SJCRH30 (cell line): ENCODE data around the gene ACBD6. TPM values are rescaled to one million over a fixed set of nuclear protein-coding genes. Genes with fewer than 3 reads are reported as not detected.

Experiments
- DNase-seq, 2 experiments: peaks; one replicate each; pipeline ENCODE4 v3.0.0-alpha.2; 2015 to 2020
- H3K27ac ChIP-seq: fragments of 250-450 bp; sonication (Bioruptor Pico); 2 replicates; pipeline ENCODE4 v1.5.1; 2020; ENCODE audit warnings: mild to moderate bottlenecking, moderate library complexity
- H3K27me3 ChIP-seq: fragments of 250-450 bp; sonication (Bioruptor Pico); 2 replicates; pipeline ENCODE4 v1.5.1; 2020; ENCODE audit warnings: mild to moderate bottlenecking, moderate library complexity
- H3K36me3 ChIP-seq: fragments of 250-450 bp; sonication (Bioruptor Pico); 2 replicates; pipeline ENCODE4 v1.5.1; 2020; ENCODE audit warnings: mild to moderate bottlenecking, moderate library complexity
- H3K4me1 ChIP-seq: fragments of 250-450 bp; sonication (Bioruptor Pico); 2 replicates; pipeline ENCODE4 v1.5.1; 2020; ENCODE audit warnings: mild to moderate bottlenecking, moderate library complexity
- H3K4me3 ChIP-seq: fragments of 250-450 bp; sonication (Bioruptor Pico); 2 replicates; pipeline ENCODE4 v1.5.1; 2020; ENCODE audit warnings: mild to moderate bottlenecking, moderate library complexity
- H3K9me3 ChIP-seq: fragments of 250-450 bp; sonication (Bioruptor Pico); replicated peaks from 2 replicates; pipeline ENCODE4 v1.5.1; 2020; ENCODE audit warnings: mild to moderate bottlenecking, moderate library complexity
- total RNA-seq: library from RNA; depleted of rRNA; stranded (reverse); fragments of >200 nt; shearing (Covaris generic); gene quantifications from 2 replicates; pipeline ENCODE4 v1.2.3, GENCODE V29; 2014

ACBD6 gene
- total RNA-seq, 1 experiment from 2014 or later, result 44.6 TPM

- H3K36me3 ChIP-seq, result no peaks in the 10 kb centered on the region
- H3K4me1 ChIP-seq, result peaks cover 12% of the 10 kb centered on the region
- no peaks in the 10 kb centered on the region for H3K27me3 ChIP-seq
- no peak overlapping the region for H3K4me3 ChIP-seq
- no peaks in the 10 kb centered on the region for H3K9me3 ChIP-seq
- peak in 1 of 2 experiments; percentile 9 for DNase-seq
- no peak overlapping the region for H3K27ac ChIP-seq
Observed at GRCh38 chr1:180309338-180309737, 193.0 kb downstream of the ACBD6 start.

- Histone ChIP-seq H3K9me3 (no peaks in the 10 kb centered on the region; the same call in 1 of the 2 replicates), H3K4me1 (no peaks in the 10 kb centered on the region), H3K36me3 (no peaks in the 10 kb centered on the region), H3K27me3 (no peaks in the 10 kb centered on the region), H3K27ac (no peak overlapping the region), H3K4me3 (no peak overlapping the region)
- DNase-seq, result no peak
Observed at GRCh38 chr1:180301135-180301742, 201.1 kb downstream of the ACBD6 start.

GRCh38 chr1:180299479-180300221 lies 202.7 kb downstream of the ACBD6 start:
- H3K4me1 ChIP-seq, result no peaks in the 10 kb centered on the region
- H3K27ac ChIP-seq, result no peak overlapping the region
- DNase-seq, result no peak
- no peaks in the 10 kb centered on the region for H3K27me3 ChIP-seq
- H3K9me3 ChIP-seq, result no peaks in the 10 kb centered on the region; the same call in 1 of the 2 replicates
- H3K4me3 ChIP-seq, result no peak overlapping the region
- H3K36me3 ChIP-seq, result no peaks in the 10 kb centered on the region

GRCh38 chr1:180295999-180296398 lies 206.4 kb downstream of the ACBD6 start:
- Histone ChIP-seq H3K4me1 (no peaks in the 10 kb centered on the region), H3K36me3 (no peaks in the 10 kb centered on the region), H3K27ac (no peak overlapping the region), H3K27me3 (no peaks in the 10 kb centered on the region), H3K4me3 (no peak overlapping the region), H3K9me3 (no peaks in the 10 kb centered on the region; the same call in none of the 2 replicates)
- DNase-seq, result no peak

- Histone ChIP-seq H3K4me1 (no peaks in the 10 kb centered on the region), H3K27ac (no peak overlapping the region), H3K4me3 (no peak overlapping the region), H3K36me3 (no peaks in the 10 kb centered on the region), H3K27me3 (no peaks in the 10 kb centered on the region), H3K9me3 (no peaks in the 10 kb centered on the region; the same call in none of the 2 replicates)
- no peak for DNase-seq
Observed at GRCh38 chr1:180294711-180295110, 207.7 kb downstream of the ACBD6 start.

- Histone ChIP-seq H3K36me3 (no peaks in the 10 kb centered on the region), H3K4me3 (no peak overlapping the region), H3K27me3 (no peaks in the 10 kb centered on the region), H3K9me3 (no peaks in the 10 kb centered on the region; the same call in none of the 2 replicates), H3K4me1 (no peaks in the 10 kb centered on the region), H3K27ac (no peak overlapping the region)
- no peak for DNase-seq
Observed at GRCh38 chr1:180291004-180291403, 211.4 kb downstream of the ACBD6 start.

- Histone ChIP-seq H3K27ac (no peak overlapping the region), H3K4me3 (no peak overlapping the region), H3K9me3 (no peaks in the 10 kb centered on the region; the same call in none of the 2 replicates), H3K36me3 (no peaks in the 10 kb centered on the region), H3K4me1 (no peaks in the 10 kb centered on the region), H3K27me3 (no peaks in the 10 kb centered on the region)
- DNase-seq, result no peak
Observed at GRCh38 chr1:180290265-180291001, 211.9 kb downstream of the ACBD6 start.

- no peak for DNase-seq
- Histone ChIP-seq H3K4me1 (no peaks in the 10 kb centered on the region), H3K9me3 (no peaks in the 10 kb centered on the region; the same call in none of the 2 replicates), H3K36me3 (no peaks in the 10 kb centered on the region), H3K27me3 (no peaks in the 10 kb centered on the region), H3K4me3 (no peak overlapping the region), H3K27ac (no peak overlapping the region)
Observed at GRCh38 chr1:180288940-180289339, 213.4 kb downstream of the ACBD6 start.

- no peak for DNase-seq
- no peak overlapping the region for H3K4me3 ChIP-seq
- H3K27me3 ChIP-seq, result no peaks in the 10 kb centered on the region
- H3K4me1 ChIP-seq, result peaks cover 1% of the 10 kb centered on the region; the same call in 1 of the 2 replicates
- H3K27ac ChIP-seq, result no peak overlapping the region
- no peaks in the 10 kb centered on the region; the same call in none of the 2 replicates for H3K9me3 ChIP-seq
- no peaks in the 10 kb centered on the region for H3K36me3 ChIP-seq
Observed at GRCh38 chr1:180287988-180288705, 214.2 kb downstream of the ACBD6 start.

GRCh38 chr1:180286417-180286816 lies 216.0 kb downstream of the ACBD6 start:
- Histone ChIP-seq H3K27ac (no peak overlapping the region), H3K4me3 (no peak overlapping the region), H3K9me3 (no peaks in the 10 kb centered on the region), H3K36me3 (no peaks in the 10 kb centered on the region), H3K27me3 (no peaks in the 10 kb centered on the region), H3K4me1 (peaks cover 11% of the 10 kb centered on the region; the same call in 1 of the 2 replicates)
- no peak for DNase-seq

- Histone ChIP-seq H3K9me3 (no peaks in the 10 kb centered on the region), H3K36me3 (peaks cover 5% of the 10 kb centered on the region; the same call in 1 of the 2 replicates), H3K4me3 (no peak overlapping the region), H3K27me3 (no peaks in the 10 kb centered on the region), H3K4me1 (peaks cover 11% of the 10 kb centered on the region; the same call in 1 of the 2 replicates), H3K27ac (no peak overlapping the region)
- no peak for DNase-seq
Observed at GRCh38 chr1:180283098-180283497, 219.3 kb downstream of the ACBD6 start.

GRCh38 chr1:180282401-180283044 lies 219.9 kb downstream of the ACBD6 start:
- no peak overlapping the region for H3K4me3 ChIP-seq
- no peaks in the 10 kb centered on the region for H3K9me3 ChIP-seq
- H3K27me3 ChIP-seq, result no peaks in the 10 kb centered on the region
- H3K27ac ChIP-seq, result no peak overlapping the region
- H3K4me1 ChIP-seq, result peaks cover 11% of the 10 kb centered on the region; the same call in 1 of the 2 replicates
- H3K36me3 ChIP-seq, result peaks cover 8% of the 10 kb centered on the region; the same call in 1 of the 2 replicates
- peak in 1 of 2 experiments; percentile 28 for DNase-seq

- Histone ChIP-seq H3K36me3 (peaks cover 12% of the 10 kb centered on the region), H3K27ac (no peak overlapping the region), H3K27me3 (no peaks in the 10 kb centered on the region), H3K9me3 (no peaks in the 10 kb centered on the region), H3K4me1 (peaks cover 11% of the 10 kb centered on the region; the same call in 1 of the 2 replicates), H3K4me3 (no peak overlapping the region)
- DNase-seq, result no peak
Observed at GRCh38 chr1:180281490-180281889, 220.9 kb downstream of the ACBD6 start.

- Histone ChIP-seq H3K27ac (no peak overlapping the region), H3K36me3 (peaks cover 12% of the 10 kb centered on the region), H3K27me3 (no peaks in the 10 kb centered on the region), H3K4me3 (no peak overlapping the region), H3K4me1 (peaks cover 11% of the 10 kb centered on the region; the same call in 1 of the 2 replicates), H3K9me3 (no peaks in the 10 kb centered on the region)
- no peak for DNase-seq
Observed at GRCh38 chr1:180280617-180281016, 221.8 kb downstream of the ACBD6 start.
